ENCODE data around the gene MORN3.

The MORN3 gene

DNA sequence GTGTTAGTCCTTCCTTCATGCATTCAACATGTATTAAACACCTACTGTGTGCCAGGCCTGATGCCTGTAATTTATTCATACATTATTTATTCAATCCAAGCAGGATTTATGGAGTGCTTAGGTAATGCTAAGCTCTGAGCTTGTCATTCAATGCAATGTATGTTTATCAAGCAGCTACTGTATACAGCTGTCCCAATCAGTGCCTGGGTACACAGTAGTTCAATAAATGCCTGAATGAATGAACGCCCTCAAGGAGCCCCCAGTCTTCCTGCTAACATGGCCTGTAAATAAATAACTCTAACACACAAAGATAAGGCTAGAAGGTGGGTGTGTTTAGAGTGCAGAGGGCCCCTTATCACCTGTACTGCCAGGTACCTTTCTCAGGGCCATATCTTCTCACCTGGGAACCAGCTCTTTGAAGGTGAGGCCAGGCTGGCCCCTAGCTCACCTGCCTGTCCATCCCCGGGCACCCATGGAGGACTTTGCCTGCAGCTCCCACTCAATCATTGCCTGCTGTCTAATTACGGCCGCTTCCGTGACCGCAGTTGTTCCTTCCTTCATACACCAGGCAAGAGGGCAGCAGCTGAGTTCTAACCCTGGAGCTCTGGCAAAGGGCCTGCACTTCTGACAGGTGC lies 68.6 kb downstream of the MORN3 start:
- ATAC-seq: no peak
- TF ChIP-seq PPARA (CRISPR knock-in tag; IDR thresholded peaks at IDR 0.05; ENCODE audit: borderline replicate concordance) (no peak), ZFP30 (CRISPR knock-in tag; IDR thresholded peaks at IDR 0.05) (no peak), SNAI2 (CRISPR knock-in tag; IDR thresholded peaks at IDR 0.05) (no peak), ARNTL (CRISPR knock-in tag; IDR thresholded peaks at IDR 0.05; ENCODE audit: borderline replicate concordance, low read depth) (no peak), CSDC2 (CRISPR knock-in tag; IDR thresholded peaks at IDR 0.05) (no peak), RARB (CRISPR knock-in tag; IDR thresholded peaks at IDR 0.05) (no peak), ZNF565 (CRISPR knock-in tag; conservative IDR thresholded peaks at IDR 0.05; ENCODE audit: low read depth) (no peak), ZNF70 (CRISPR knock-in tag; IDR thresholded peaks at IDR 0.05) (no peak), BACH2 (CRISPR knock-in tag; IDR thresholded peaks at IDR 0.05; ENCODE audit: borderline replicate concordance) (no peak)
- TF ChIP-seq, protein P1, sequence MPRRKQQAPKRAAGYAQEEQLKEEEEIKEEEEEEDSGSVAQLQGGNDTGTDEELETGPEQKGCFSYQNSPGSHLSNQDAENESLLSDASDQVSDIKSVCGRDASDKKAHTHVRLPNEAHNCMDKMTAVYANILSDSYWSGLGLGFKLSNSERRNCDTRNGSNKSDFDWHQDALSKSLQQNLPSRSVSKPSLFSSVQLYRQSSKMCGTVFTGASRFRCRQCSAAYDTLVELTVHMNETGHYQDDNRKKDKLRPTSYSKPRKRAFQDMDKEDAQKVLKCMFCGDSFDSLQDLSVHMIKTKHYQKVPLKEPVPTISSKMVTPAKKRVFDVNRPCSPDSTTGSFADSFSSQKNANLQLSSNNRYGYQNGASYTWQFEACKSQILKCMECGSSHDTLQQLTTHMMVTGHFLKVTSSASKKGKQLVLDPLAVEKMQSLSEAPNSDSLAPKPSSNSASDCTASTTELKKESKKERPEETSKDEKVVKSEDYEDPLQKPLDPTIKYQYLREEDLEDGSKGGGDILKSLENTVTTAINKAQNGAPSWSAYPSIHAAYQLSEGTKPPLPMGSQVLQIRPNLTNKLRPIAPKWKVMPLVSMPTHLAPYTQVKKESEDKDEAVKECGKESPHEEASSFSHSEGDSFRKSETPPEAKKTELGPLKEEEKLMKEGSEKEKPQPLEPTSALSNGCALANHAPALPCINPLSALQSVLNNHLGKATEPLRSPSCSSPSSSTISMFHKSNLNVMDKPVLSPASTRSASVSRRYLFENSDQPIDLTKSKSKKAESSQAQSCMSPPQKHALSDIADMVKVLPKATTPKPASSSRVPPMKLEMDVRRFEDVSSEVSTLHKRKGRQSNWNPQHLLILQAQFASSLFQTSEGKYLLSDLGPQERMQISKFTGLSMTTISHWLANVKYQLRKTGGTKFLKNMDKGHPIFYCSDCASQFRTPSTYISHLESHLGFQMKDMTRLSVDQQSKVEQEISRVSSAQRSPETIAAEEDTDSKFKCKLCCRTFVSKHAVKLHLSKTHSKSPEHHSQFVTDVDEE (CRISPR knock-in tag; IDR thresholded peaks at IDR 0.05): no peak
